Stomach smooth muscle (tissue), 2 donors: ENCODE results near the gene GRPR.
"Not testable (repeated sequence)": the region's sequence is repeated elsewhere in the genome, so short reads cannot be mapped to it uniquely, and the experiment has no call there.

Experiments used
- H3K27ac ChIP-seq: one replicate; pipeline ENCODE4 v1.7.0; 2013; ENCODE audit warnings: mild to moderate bottlenecking, low read length, inconsistent platforms
- H3K27me3 ChIP-seq, 2 donors: one replicate each; pipeline ENCODE4 v1.7.0; 2013; ENCODE audit warnings: low read length in 2 of 2; ENCODE audit not compliant: insufficient read depth in 2 of 2, control insufficient read depth in 1 of 2
- H3K36me3 ChIP-seq, 2 donors: one replicate each; pipeline ENCODE4 v1.7.0; 2013; ENCODE audit warnings: low read length in 2 of 2; ENCODE audit not compliant: control insufficient read depth in 2 of 2, insufficient read depth in 2 of 2
- H3K4me1 ChIP-seq: one replicate; pipeline ENCODE4 v1.7.0; 2013; ENCODE audit warnings: low read length; ENCODE audit not compliant: control insufficient read depth, insufficient read depth
- H3K4me3 ChIP-seq, 2 donors: one replicate each; pipeline ENCODE4 v1.7.0; 2013; ENCODE audit warnings: low read length in 2 of 2
- H3K9ac ChIP-seq, 2 donors: one replicate each; pipeline ENCODE4 v1.7.0; 2013; ENCODE audit warnings: low read length in 2 of 2, mild to moderate bottlenecking in 1 of 2
- H3K9me3 ChIP-seq, 2 donors: one replicate each; pipeline ENCODE4 v1.7.0; 2013; ENCODE audit warnings: low read length in 2 of 2; ENCODE audit not compliant: control insufficient read depth in 2 of 2
- donor health status: healthy.
- donor health status: Pancreatic carcinoma.

GRPR gene

DNA sequence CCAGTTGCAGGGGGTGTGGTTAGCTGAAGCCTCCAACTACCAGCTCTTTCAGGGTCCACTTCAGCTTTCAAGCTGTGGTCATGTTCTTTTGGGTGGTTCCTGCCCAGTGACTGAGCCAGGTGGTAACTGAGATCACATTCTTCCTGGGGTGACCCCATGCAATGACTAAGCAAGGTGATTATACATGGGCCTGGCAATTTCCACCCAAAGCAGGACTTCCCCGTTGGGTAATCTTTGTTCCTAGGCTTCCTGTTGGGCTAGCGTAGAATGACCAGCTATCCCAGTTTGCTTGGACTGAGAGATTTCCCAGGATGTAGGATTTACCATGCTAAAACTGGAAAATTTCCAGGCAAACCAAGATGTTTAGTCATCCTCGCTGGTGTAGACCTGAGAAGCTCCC, 25.5 kb downstream of the GRPR start:
- Histone ChIP-seq H3K27me3 (peaks cover 0 to 3% of the 10 kb centered on the region in 2 donors), H3K9me3 (no peaks in the 10 kb centered on the region), H3K27ac (no peak overlapping the region), H3K4me3 (no peak overlapping the region), H3K36me3 (peaks cover 0 to 2% of the 10 kb centered on the region in 2 donors), H3K9ac (no peak overlapping the region), H3K4me1 (no peaks in the 10 kb centered on the region)

DNA sequence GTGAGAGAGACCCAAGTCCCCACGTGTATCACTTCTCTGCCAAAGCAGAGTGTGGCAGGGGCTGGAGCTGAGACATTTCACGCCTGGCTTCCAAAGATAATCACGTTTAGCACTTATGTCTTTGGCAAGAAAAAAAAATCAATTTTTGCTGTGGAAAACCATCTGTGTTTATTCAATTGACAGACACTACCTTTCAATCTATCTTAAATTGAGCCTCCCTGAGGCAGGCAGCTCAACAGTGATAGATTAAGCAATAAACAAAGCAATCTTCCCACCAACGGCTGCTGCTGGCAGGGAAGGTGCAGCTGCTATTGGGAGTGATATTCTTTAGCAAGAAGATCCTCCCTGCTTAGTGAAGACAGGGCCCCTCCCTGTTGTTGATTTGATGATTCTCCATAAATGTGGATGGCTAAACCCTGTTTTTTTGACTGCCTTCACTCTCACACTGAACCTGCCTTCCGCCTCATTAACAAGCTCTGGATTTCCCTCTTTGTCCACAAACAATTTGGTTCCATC, 32.3 kb downstream of the GRPR start:
- Histone ChIP-seq H3K36me3 (peaks cover 0 to 2% of the 10 kb centered on the region in 2 donors), H3K27ac (no peak overlapping the region), H3K4me1 (no peaks in the 10 kb centered on the region), H3K9ac (no peak overlapping the region), H3K9me3 (no peaks in the 10 kb centered on the region), H3K4me3 (no peak overlapping the region), H3K27me3 (peaks cover 0 to 3% of the 10 kb centered on the region in 2 donors)

- Histone ChIP-seq H3K27me3 (peaks cover 0 to 3% of the 10 kb centered on the region in 2 donors), H3K9ac (no peak overlapping the region), H3K9me3 (no peaks in the 10 kb centered on the region), H3K36me3 (peaks cover 0 to 2% of the 10 kb centered on the region in 2 donors), H3K4me1 (peaks cover 6% of the 10 kb centered on the region), H3K4me3 (no peak overlapping the region), H3K27ac (no peak overlapping the region)
Observed at GRCh38 chrX:16156692-16157331, 33.4 kb downstream of the GRPR start.

- H3K36me3 ChIP-seq = no peaks in the 10 kb centered on the region
- no peaks in the 10 kb centered on the region for H3K9me3 ChIP-seq
- H3K4me3 ChIP-seq = no peak overlapping the region
- no peak overlapping the region for H3K9ac ChIP-seq
- no peaks in the 10 kb centered on the region for H3K27me3 ChIP-seq
- no peak overlapping the region for H3K27ac ChIP-seq
- peaks cover 6% of the 10 kb centered on the region for H3K4me1 ChIP-seq
Observed at GRCh38 chrX:16160729-16161128, 37.4 kb downstream of the GRPR start.

DNA sequence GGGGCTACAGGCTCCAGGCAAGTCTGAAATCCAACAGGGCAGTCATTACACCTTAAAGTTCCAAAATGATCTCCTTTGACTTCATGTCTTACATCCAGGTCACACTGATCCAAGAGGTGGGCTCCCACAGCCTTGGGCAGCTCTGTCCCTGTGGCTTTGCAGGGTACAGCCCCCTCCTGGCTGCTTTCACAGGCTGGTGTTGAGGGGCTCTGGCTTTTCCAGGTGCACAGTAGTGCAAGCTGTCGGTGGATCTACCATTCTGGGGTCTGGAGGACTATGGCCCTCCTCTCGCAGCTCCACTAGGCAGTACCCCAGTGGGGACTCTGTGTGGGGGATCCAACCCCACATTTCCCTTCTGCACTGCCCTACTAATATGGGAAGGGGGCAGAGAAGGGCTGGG, 37.8 kb downstream of the GRPR start:
- not testable (repeated sequence) for H3K27ac ChIP-seq, H3K9ac ChIP-seq, H3K4me3 ChIP-seq, H3K36me3 ChIP-seq, H3K27me3 ChIP-seq, H3K4me1 ChIP-seq, H3K9me3 ChIP-seq

- no peaks in the 10 kb centered on the region for H3K27me3 ChIP-seq
- no peak overlapping the region for H3K27ac ChIP-seq
- no peak overlapping the region for H3K9ac ChIP-seq
- H3K4me3 ChIP-seq = no peak overlapping the region
- peaks cover 6% of the 10 kb centered on the region for H3K4me1 ChIP-seq
- no peaks in the 10 kb centered on the region for H3K36me3 ChIP-seq
- peaks cover 0 to 7% of the 10 kb centered on the region in 2 donors for H3K9me3 ChIP-seq
Observed at GRCh38 chrX:16162391-16162790, 39.0 kb downstream of the GRPR start.

GRCh38 chrX:16164748-16165147, 41.4 kb downstream of the GRPR start:
- Histone ChIP-seq H3K9ac (no peak overlapping the region), H3K27ac (no peak overlapping the region), H3K27me3 (peaks cover 0 to 6% of the 10 kb centered on the region in 2 donors), H3K9me3 (peaks cover 0 to 7% of the 10 kb centered on the region in 2 donors), H3K4me3 (no peak overlapping the region), H3K4me1 (peaks cover 6% of the 10 kb centered on the region), H3K36me3 (no peaks in the 10 kb centered on the region)

DNA sequence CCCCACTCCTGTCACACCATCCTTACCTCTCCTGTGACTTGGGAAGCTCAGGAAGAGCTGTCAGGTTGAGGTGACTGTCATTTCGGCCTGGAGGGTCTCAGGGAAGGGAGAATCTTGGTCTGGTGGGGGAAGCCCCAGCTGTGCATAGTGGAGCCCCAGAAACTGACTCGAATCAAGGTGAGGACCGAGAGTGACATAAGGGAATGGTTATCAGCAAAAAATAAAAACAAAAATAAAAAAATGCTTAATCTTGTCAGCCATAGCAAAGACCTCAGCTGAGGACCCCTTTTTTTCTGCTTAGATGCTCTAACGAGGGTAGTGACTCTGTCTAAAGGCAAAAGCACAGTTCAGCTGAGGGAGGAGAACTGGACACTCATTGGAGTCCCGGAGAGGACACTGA, 43.8 kb downstream of the GRPR start, which contains the start of gene MAGEB17:
MAGEB17 (plus strand) TSS at position 301 of the 400 bp plus-strand sequence. CDS start 2,902 bp downstream, outside the sequence.
- Histone ChIP-seq H3K27me3 (peaks cover 0 to 6% of the 10 kb centered on the region in 2 donors), H3K9ac (no peak within 1 kb of the TSS), H3K4me1 (no peaks in the 10 kb centered on the region), H3K27ac (no peak within 1 kb of the TSS), H3K36me3 (no peaks in the 10 kb centered on the region), H3K9me3 (peaks cover 0 to 7% of the 10 kb centered on the region in 2 donors), H3K4me3 (no peak within 1 kb of the TSS)

DNA sequence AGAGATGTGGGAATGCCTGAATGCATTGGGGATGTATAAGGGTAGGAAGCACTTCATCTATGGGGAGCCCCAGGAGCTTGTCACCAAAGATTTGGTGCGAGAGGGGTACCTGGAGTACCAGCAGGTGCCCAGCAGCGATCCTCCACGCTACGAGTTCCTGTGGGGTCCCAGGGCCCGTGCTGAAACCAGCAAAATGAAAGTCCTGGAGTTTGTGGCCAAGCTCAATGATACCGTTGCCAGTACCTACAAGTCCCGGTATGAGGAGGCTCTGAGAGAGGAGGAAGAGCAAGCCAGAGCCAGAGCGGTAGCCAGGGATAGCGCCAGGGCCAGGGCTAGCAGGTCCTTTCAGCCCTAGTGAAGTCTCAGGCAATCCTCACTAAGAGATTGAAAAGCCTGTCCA, 47.7 kb downstream of the GRPR start:
- no peaks in the 10 kb centered on the region for H3K4me1 ChIP-seq
- H3K27ac ChIP-seq = no peak overlapping the region
- H3K9me3 ChIP-seq = peaks cover 0 to 7% of the 10 kb centered on the region in 2 donors
- no peak overlapping the region for H3K4me3 ChIP-seq
- H3K27me3 ChIP-seq = peaks cover 0 to 6% of the 10 kb centered on the region in 2 donors
- no peaks in the 10 kb centered on the region for H3K36me3 ChIP-seq
- no peak overlapping the region for H3K9ac ChIP-seq

DNA sequence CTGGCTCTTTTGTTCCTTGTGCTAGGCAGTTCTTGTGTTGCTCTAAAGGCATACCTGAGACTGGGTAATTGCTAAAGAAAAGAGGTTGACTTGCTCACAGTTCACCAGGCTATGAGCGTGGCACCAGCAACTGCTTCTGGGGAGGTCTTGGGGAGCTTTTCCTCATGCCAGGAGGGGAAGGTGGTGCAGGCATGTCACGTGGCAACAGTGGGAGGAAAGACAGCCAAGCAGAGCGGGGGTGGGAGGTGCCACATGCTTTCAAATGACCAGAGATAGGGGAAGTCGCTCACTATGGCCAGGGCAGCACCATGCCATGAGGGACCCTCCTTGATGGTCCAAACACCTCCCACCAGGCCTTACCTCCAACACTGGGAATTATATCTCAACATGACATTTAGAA, 48.6 kb downstream of the GRPR start:
- Histone ChIP-seq H3K9ac (no peak overlapping the region), H3K27ac (no peak overlapping the region), H3K4me3 (no peak overlapping the region), H3K9me3 (no peaks in the 10 kb centered on the region), H3K27me3 (peaks cover 0 to 6% of the 10 kb centered on the region in 2 donors), H3K36me3 (no peaks in the 10 kb centered on the region), H3K4me1 (no peaks in the 10 kb centered on the region)

GRCh38 chrX:16172391-16172790, 49.0 kb downstream of the GRPR start:
- H3K4me1 ChIP-seq = no peaks in the 10 kb centered on the region
- no peak overlapping the region for H3K4me3 ChIP-seq
- no peaks in the 10 kb centered on the region for H3K9me3 ChIP-seq
- H3K27ac ChIP-seq = no peak overlapping the region
- H3K27me3 ChIP-seq = peaks cover 0 to 6% of the 10 kb centered on the region in 2 donors
- H3K36me3 ChIP-seq = no peaks in the 10 kb centered on the region
- no peak overlapping the region for H3K9ac ChIP-seq
